Measurements from ENCODE around the gene PCDH8. TPM values are rescaled to one million over a fixed set of nuclear protein-coding genes. Genes with fewer than 3 reads are reported as not detected.

PCDH8 gene
- total RNA-seq, 3 donors from 2014 or later (not counting 1 experiment from before 2014, with no cell fraction given), result not detected

DNA sequence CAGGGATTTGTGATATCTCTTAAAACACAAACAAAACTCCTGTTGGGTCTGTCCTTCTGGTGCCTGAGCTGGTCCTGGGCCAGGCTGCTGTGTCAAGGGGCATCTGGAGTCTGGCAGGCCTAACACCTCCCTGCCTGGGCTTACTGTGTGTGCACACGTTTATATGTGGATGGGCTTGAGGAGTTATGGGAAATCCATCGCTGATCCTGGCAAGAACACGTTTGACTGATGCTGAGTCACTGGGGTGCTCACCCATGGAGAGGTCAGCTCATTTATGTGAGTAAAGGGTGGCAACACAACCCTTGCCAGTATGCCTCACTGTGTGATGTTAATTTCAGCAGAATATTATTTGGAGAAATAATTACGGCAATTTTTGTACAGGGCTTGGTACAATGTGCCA lies 44.5 kb upstream of the PCDH8 start:
- DNase-seq (no peak), ATAC-seq (no peak)
- intact Hi-C loops (cut with micrococcal nuclease), result loop anchor here (10.0 kb wide), 1 partner anchor 262 kb away; no protein-coding TSS in a partner anchor
- TF ChIP-seq, protein P1, sequence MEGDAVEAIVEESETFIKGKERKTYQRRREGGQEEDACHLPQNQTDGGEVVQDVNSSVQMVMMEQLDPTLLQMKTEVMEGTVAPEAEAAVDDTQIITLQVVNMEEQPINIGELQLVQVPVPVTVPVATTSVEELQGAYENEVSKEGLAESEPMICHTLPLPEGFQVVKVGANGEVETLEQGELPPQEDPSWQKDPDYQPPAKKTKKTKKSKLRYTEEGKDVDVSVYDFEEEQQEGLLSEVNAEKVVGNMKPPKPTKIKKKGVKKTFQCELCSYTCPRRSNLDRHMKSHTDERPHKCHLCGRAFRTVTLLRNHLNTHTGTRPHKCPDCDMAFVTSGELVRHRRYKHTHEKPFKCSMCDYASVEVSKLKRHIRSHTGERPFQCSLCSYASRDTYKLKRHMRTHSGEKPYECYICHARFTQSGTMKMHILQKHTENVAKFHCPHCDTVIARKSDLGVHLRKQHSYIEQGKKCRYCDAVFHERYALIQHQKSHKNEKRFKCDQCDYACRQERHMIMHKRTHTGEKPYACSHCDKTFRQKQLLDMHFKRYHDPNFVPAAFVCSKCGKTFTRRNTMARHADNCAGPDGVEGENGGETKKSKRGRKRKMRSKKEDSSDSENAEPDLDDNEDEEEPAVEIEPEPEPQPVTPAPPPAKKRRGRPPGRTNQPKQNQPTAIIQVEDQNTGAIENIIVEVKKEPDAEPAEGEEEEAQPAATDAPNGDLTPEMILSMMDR (IDR thresholded peaks at IDR 0.05), result no peak
- 86% methylated on average over 4 of the region's 4 CpGs for WGBS (ENCODE audit: insufficient coverage)
- no peaks in the 10 kb centered on the region for H3K4me1 Mint-ChIP-seq
- no peaks in the 10 kb centered on the region for H3K9me3 Mint-ChIP-seq
- Histone ChIP-seq H3K27ac (ENCODE audit: low read length) (no peak overlapping the region), H3K27me3 (ENCODE audit: control insufficient read depth, insufficient read depth, low read length) (no peaks in the 10 kb centered on the region), H3K4me1 (ENCODE audit: control insufficient read depth, insufficient read depth, low read length) (no peaks in the 10 kb centered on the region), H3K4me3 (ENCODE audit: low read length) (no peak overlapping the region), H3K36me3 (ENCODE audit: control insufficient read depth, insufficient read depth, low read length) (no peaks in the 10 kb centered on the region), H3K9me3 (ENCODE audit: control insufficient read depth, insufficient read depth, low read length) (no peaks in the 10 kb centered on the region)
- H3K36me3 Mint-ChIP-seq, result no peaks in the 10 kb centered on the region
- H3K27me3 Mint-ChIP-seq (ENCODE audit: low read depth in 2 of 2), result peaks cover 6% of the 10 kb centered on the region in 2 donors
- no peak overlapping the region for H3K4me3 Mint-ChIP-seq
- no peak overlapping the region for H3K27ac Mint-ChIP-seq

DNA sequence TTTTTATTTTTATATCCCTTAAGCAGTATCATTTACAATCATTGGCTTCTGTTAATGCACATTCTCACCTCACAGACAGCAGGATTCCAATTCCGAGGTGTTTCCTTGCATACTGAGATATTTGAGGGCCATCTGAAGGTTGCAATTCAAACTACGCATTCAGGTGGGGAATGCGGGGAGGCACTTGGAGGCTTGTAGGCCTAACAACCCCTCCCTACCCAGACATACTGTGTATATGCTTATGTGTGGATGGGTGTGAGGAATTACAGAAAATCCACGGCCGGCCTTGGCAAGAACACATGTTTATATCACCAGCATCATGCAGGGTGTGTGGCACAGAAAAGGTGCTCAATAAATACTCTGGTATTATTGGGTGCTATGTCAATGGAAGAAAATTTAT lies 43.3 kb upstream of the PCDH8 start:
- Mint-ChIP-seq H3K9me3 (no peaks in the 10 kb centered on the region), H3K4me3 (no peak overlapping the region)

DNA sequence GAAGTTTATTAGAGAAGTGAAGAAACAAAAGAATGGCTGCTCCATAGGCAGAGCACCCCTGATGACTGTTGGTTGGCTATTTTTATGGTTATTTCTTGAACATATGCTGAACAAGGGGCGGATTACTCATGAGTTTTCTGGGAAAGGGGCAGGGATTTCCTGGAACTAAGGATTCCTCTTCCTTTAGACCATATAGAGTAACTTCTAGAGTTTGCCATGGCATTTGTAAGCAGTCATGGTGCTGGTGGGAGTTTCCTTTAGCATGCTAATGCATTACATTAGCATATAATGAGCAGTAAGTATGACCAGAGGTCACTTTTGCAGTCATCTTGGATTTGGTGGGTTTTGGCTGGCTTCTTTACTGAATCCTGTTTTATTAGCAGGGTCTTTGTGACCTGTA lies 38.7 kb upstream of the PCDH8 start:
- Mint-ChIP-seq H3K27me3 (ENCODE audit: low read depth in 2 of 2) (peaks cover 9 to 11% of the 10 kb centered on the region in 2 donors), H3K4me3 (no peak overlapping the region), H3K36me3 (no peaks in the 10 kb centered on the region), H3K27ac (no peak overlapping the region), H3K9me3 (no peaks in the 10 kb centered on the region), H3K4me1 (no peaks in the 10 kb centered on the region)
- intact Hi-C loops (cut with micrococcal nuclease), result no loop called here
- DNase-seq (no peak), ATAC-seq (no peak)
- H3K36me3 ChIP-seq (ENCODE audit: control insufficient read depth, insufficient read depth, low read length), result no peaks in the 10 kb centered on the region
- H3K9me3 ChIP-seq (ENCODE audit: control insufficient read depth, insufficient read depth, low read length), result no peaks in the 10 kb centered on the region
- TF ChIP-seq, protein P1 (IDR thresholded peaks at IDR 0.05), result no peak
- no peaks in the 10 kb centered on the region for H3K4me1 ChIP-seq (ENCODE audit: control insufficient read depth, insufficient read depth, low read length)
- 86% methylated on average over 1 of the region's 1 CpG for WGBS (ENCODE audit: insufficient coverage)
- no peaks in the 10 kb centered on the region for H3K27me3 ChIP-seq (ENCODE audit: control insufficient read depth, insufficient read depth, low read length)
- no peak overlapping the region for H3K27ac ChIP-seq (ENCODE audit: low read length)
- no peak overlapping the region for H3K4me3 ChIP-seq (ENCODE audit: low read length)

More for the DNA sequence above, 43.3 kb upstream of the PCDH8 start:
- Histone ChIP-seq H3K36me3 (ENCODE audit: control insufficient read depth, insufficient read depth, low read length) (no peaks in the 10 kb centered on the region), H3K27me3 (ENCODE audit: control insufficient read depth, insufficient read depth, low read length) (no peaks in the 10 kb centered on the region), H3K4me3 (ENCODE audit: low read length) (no peak overlapping the region), H3K27ac (ENCODE audit: low read length) (no peak overlapping the region), H3K4me1 (ENCODE audit: control insufficient read depth, insufficient read depth, low read length) (no peaks in the 10 kb centered on the region), H3K9me3 (ENCODE audit: control insufficient read depth, insufficient read depth, low read length) (no peaks in the 10 kb centered on the region)
- Mint-ChIP-seq H3K27ac (no peak overlapping the region), H3K36me3 (no peaks in the 10 kb centered on the region), H3K27me3 (ENCODE audit: low read depth in 2 of 2) (peaks cover 6% of the 10 kb centered on the region in 2 donors), H3K4me1 (no peaks in the 10 kb centered on the region)
- DNase-seq (no peak), ATAC-seq (no peak)
- TF ChIP-seq, protein P1 (IDR thresholded peaks at IDR 0.05), result no peak
- intact Hi-C loops (cut with micrococcal nuclease), result loop anchor here (10.0 kb wide), 1 partner anchor 263 kb away; no protein-coding TSS in a partner anchor
- 80% methylated on average over 1 of the region's 5 CpGs for WGBS (ENCODE audit: insufficient coverage)

DNA sequence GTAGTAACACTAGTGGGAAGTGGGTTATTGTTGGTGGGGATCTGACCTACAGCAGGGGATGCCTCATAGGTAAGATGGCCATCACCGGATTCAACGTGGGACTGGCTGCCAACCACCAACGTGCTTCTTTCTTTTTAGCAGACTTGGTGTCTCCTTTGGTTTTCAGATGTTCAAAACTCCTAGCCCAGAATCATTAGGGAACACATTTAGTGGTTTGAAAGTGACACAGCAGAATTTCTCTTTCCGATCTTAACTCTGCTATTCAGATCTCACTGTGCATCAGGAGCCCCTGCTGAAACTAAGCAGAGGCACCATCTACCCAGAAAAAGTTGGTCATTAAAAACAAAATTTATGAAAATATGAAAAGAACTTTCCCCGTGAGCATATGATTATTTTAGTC lies 36.7 kb upstream of the PCDH8 start:
- Mint-ChIP-seq H3K9me3 (no peaks in the 10 kb centered on the region), H3K4me3 (no peak overlapping the region), H3K27me3 (ENCODE audit: low read depth in 2 of 2) (peaks cover 11% of the 10 kb centered on the region in 2 donors), H3K27ac (no peak overlapping the region), H3K4me1 (no peaks in the 10 kb centered on the region), H3K36me3 (no peaks in the 10 kb centered on the region)
- intact Hi-C loops (cut with micrococcal nuclease), result no loop called here
- Histone ChIP-seq H3K36me3 (ENCODE audit: control insufficient read depth, insufficient read depth, low read length) (no peaks in the 10 kb centered on the region), H3K27ac (ENCODE audit: low read length) (no peak overlapping the region), H3K4me1 (ENCODE audit: control insufficient read depth, insufficient read depth, low read length) (no peaks in the 10 kb centered on the region), H3K27me3 (ENCODE audit: control insufficient read depth, insufficient read depth, low read length) (no peaks in the 10 kb centered on the region), H3K4me3 (ENCODE audit: low read length) (no peak overlapping the region), H3K9me3 (ENCODE audit: control insufficient read depth, insufficient read depth, low read length) (no peaks in the 10 kb centered on the region)
- no peak for DNase-seq
- ATAC-seq, result no peak
- TF ChIP-seq, protein P1 (IDR thresholded peaks at IDR 0.05), result no peak
- 3% methylated on average over 4 of the region's 5 CpGs for WGBS (ENCODE audit: insufficient coverage)
